Measurements from ENCODE around the gene PECR.

The PECR gene

GRCh38 chr2:216081487-216082116 lies at the start of gene PECR, which contains the start of gene TMEM169:
TSS of gene PECR (minus strand) at chr2:216081809. CDS start at chr2:216081741, 68 bp downstream.
TSS of gene TMEM169 (plus strand) at chr2:216081919. CDS start at chr2:216095964, 14,045 bp downstream.
- peak; percentile 75 for DNase-seq

- DNase-seq, result no peak
Observed at GRCh38 chr2:216130346-216130971, 48.9 kb upstream of the PECR start.

- DNase-seq, result no peak
Observed at GRCh38 chr2:216126943-216127342, 45.3 kb upstream of the PECR start.

- DNase-seq, result no peak
Observed at GRCh38 chr2:216121255-216121654, 39.6 kb upstream of the PECR start.

DNA sequence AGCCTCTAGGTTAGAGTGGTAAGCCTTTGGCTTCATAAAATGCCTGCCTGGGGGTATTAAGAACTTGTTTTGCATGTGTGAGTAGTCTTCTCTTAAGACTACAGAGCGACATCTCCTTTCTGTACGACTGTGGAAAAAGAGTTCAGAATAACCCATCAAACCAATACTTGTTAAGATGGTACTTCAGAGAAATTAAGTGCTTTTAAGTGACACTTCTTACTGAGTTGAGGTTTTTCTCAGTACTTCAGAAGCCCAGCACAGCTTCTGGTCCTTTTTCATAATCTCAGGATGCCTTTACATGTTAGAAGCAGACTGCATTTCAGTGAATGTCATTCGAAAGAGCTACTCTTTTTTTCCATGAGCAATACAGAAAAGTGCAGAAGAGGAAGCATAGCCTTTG lies 38.4 kb upstream of the PECR start:
- no peak for DNase-seq

DNA sequence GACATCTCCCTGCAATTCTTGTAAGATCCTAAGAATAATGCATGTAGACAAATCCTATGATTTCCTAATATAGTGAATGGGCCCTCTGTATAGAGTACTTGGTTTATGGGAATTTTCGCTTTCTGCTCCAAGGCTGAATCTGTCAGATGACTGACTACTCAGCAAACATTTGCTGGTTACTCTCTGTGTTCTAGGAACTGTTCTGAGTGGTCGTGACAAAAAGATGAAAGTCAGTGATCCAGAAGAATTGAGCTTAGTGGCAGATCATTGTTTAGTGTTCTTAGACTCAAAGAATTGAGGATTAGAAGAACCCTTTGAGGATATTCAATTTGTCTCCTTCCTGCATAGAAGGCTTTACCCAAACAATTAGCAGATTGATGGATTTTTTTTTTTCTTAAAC lies 37.5 kb upstream of the PECR start:
- no peak for DNase-seq

- DNase-seq, result no peak
Observed at GRCh38 chr2:216118474-216118873, 36.9 kb upstream of the PECR start.

DNA sequence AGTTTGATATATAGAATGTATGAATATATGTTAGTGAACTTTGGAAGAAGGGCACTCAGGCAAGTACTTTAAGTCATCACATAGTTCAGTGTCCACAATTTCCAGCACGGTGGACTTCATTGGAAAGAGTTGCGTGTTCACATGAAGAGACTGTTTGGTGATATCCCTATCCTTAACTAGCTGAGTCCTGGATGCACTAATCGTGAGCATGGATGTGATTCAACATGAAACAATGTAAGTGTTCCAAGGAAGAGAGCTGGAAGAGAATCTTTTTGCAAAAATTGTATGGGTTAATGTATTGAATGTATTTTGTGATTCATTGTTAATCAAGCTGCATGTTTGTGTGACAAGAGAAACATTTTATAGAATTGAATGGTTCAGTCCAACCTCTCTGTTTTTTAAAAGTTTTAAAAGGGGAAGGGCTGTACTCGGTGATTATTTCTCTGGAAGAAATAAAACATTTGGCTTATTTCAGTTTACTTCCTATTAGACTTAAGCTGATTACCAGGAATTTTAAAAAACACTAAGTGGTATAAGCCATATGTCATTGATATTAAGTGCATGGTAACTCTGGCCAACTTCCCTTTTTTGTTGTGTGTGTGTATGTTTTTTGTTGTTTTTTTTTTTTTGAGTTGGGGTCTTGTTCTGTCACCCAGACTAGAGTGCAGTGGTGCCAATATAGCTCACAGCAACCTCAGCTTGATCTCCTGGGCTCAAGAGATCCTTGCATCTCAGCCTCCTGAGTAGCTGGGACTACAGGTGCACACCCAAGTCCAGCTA lies 36.1 kb upstream of the PECR start:
- DNase-seq, result no peak

- DNase-seq, result no peak
Observed at GRCh38 chr2:216116418-216116817, 34.8 kb upstream of the PECR start.

GRCh38 chr2:216114714-216115531 lies 33.3 kb upstream of the PECR start:
- DNase-seq, result peak; percentile 92

DNA sequence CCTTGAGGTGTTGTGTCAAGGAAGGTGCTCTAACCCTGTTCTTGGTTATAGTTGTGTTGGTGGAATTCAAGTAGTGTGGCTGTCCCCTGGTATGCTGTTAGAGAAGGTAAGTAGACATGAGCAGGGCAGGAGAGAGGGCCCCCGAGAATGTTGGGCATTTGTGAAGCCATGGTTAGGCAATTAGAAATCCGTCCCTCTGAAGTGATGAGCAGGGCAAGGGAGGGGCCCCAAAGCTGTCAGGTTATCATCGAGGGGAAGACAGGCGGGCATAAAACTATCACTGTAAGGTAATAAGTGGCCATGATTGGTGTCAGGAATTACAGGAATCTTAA lies 32.7 kb upstream of the PECR start:
- DNase-seq, result no peak

GRCh38 chr2:216113572-216113971 lies 32.0 kb upstream of the PECR start:
- DNase-seq, result no peak

- DNase-seq, result no peak
Observed at GRCh38 chr2:216112926-216113325, 31.3 kb upstream of the PECR start.

DNA sequence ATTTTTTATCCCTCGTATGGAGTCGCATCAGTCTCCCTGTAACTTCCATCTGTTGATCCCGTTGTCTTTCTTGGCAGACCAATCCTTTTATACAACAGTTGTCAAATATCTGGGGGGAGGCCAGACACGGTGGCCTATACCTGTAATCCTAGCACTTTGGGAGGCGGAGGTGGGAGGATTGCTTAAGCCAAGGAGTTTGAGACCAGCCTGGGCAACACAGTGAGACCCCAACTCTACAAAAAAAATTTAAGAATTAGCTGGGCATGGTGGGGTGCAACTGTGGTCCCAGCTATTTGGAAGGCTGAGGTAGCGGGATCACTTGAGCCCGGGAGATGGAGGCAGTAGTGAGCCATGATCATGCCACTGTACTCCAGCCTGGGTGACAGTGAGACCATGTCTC lies 29.5 kb upstream of the PECR start:
- no peak for DNase-seq

DNA sequence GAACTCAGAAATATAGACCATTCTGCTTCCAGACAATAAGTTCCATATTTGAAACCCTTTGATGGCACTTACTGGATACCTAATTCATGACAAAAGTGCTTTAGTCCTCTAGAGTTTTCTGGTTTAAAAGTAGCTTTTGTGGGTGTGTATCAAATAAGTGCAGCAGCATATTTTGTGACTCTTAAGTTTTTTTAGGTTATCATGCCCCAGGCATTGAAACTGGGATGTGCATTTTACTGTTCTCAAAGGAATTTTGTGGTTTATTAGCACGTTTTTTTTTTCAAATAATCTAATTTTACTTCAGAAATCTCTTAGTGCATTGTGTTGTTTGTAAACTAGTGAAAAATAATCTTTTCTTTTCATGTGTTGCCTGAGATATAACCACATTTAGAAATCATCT lies 29.0 kb upstream of the PECR start:
- DNase-seq, result no peak

- DNase-seq, result no peak
Observed at GRCh38 chr2:216109962-216110614, 28.5 kb upstream of the PECR start.

GRCh38 chr2:216108967-216109921 lies 27.6 kb upstream of the PECR start, which contains the start of gene XRCC5:
TSS of gene XRCC5 (plus strand) at chr2:216109348. CDS start at chr2:216109437, 89 bp downstream.
- peak; percentile 96 for DNase-seq

GRCh38 chr2:216108310-216108966 lies 26.8 kb upstream of the PECR start:
- DNase-seq, result no peak

GRCh38 chr2:216107760-216108159 lies 26.2 kb upstream of the PECR start:
- no peak for DNase-seq

DNA sequence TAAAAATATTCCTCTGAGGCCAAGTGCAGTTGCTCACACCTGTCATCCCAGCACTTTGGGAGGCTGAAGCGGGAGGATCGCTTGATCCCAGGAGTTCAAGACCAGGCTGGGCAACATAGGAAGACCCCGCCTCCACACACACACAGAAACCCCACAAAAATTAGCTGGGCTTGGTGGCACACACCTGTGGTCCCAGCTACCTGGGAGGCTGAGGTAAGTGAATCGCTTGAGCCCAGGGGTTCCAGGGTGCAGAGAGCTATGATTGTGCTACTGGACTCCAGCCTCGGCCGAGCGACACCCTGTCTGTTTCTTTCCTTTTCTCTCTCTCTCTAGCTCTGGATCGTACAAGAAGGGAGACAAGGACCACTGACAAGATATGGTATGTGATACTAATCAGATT lies 25.7 kb upstream of the PECR start:
- no peak for DNase-seq

DNA sequence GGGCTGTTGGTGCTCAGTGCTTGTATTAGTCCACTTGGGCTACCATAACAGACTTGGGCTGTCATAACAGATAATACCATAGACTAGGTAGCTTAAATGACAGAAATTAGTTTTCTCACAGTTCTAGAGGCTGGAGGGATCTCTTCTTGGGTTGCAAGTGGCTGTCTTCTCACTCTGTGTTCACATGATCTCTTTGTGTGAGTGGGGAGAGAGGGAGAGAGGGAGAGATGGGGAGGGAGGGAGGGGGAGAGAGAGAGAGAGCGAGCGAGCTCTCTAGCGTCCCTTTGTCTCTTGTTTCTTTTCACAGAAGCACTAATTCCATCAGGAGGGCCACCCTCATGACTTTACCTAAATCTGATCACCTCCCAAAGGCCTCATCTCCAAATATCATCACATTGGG lies 23.1 kb upstream of the PECR start:
- DNase-seq, result no peak

All from activated naive CD4-positive, alpha-beta T cell treated with anti-CD3 and anti-CD28 coated beads, Interleukin-2, amount 50 U/mL, for 16 hours (primary cell).